Brain microvascular endothelial cell (primary cell): ENCODE measurements around the gene ABO.
"Not testable (repeated sequence)": the region's sequence is repeated elsewhere in the genome, so short reads cannot be mapped to it uniquely, and the experiment has no call there.

Source experiments
- DNase-seq: peaks from one replicate; pipeline ENCODE4 v3.0.0-alpha.2; 2020
- H3K27ac ChIP-seq: fragments of 250-450 bp; sonication (Bioruptor Pico); 2 replicates; pipeline ENCODE4 v1.5.1; 2020; ENCODE audit warnings: mild to moderate bottlenecking, moderate library complexity
- H3K27me3 ChIP-seq: fragments of 250-450 bp; sonication (Bioruptor Pico); replicated peaks from 2 replicates; pipeline ENCODE4 v1.5.1; 2020; ENCODE audit warnings: mild to moderate bottlenecking
- H3K36me3 ChIP-seq: fragments of 250-450 bp; sonication (Bioruptor Pico); replicated peaks from 2 replicates; pipeline ENCODE4 v1.5.1; 2020; ENCODE audit warnings: mild to moderate bottlenecking
- H3K4me3 ChIP-seq: 2 replicates; pipeline ENCODE4 v1.5.1; 2011; ENCODE audit warnings: low read depth, mild to moderate bottlenecking, control low read depth, low read length, moderate library complexity
- CTCF ChIP-seq: IDR thresholded peaks from 2 replicates; pipeline ENCODE4 v1.5.1; 2011; ENCODE audit warnings: low read depth, mild to moderate bottlenecking, moderate library complexity, low read length, control low read depth, inconsistent platforms; ENCODE audit errors: missing control alignments
- in situ Hi-C: cut with HindIII; loops from 2 replicates; pipeline ENCODE4 v1.10.0; 2017; ENCODE audit warnings: low sequenced_read_pairs, low pct_ligation_motif_present

The ABO gene

GRCh38 chr9:133251773-133252172 lies 23.2 kb downstream of the ABO start:
- Histone ChIP-seq H3K27me3 (peaks cover 12% of the 10 kb centered on the region), H3K27ac (no peak overlapping the region), H3K4me3 (no peak overlapping the region), H3K36me3 (no peaks in the 10 kb centered on the region)
- in situ Hi-C loops, result no loop called here
- DNase-seq, result no peak
- no peak for TF ChIP-seq CTCF

GRCh38 chr9:133251221-133251620 lies 23.8 kb downstream of the ABO start:
- not testable (repeated sequence) for DNase-seq, H3K27ac ChIP-seq

DNA sequence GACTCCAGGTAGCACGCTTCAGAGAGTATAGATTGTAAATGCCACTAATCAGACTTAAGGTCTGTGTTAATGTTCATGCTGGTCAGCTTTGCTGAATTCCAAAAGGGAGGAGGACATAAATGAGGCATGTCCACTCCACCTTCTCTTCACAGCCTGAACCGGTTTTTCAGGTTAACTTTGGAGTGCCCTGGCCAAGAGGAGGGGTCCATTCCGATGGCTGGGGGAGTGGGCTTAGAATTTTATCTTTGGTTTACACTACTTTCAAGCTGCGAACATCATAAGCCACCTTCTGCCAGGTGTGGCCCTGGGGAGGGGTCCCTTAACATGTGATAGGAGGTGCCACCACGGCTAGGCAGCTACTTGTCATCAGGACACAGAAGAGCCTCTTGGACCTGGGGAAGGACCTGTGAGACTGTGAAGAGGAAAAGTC lies 24.2 kb downstream of the ABO start:
- no peak for DNase-seq
- Histone ChIP-seq H3K27me3 (peaks cover 12% of the 10 kb centered on the region), H3K4me3 (no peak overlapping the region), H3K36me3 (no peaks in the 10 kb centered on the region), H3K27ac (no peak overlapping the region)
- TF ChIP-seq CTCF, result no peak
- in situ Hi-C loops, result no loop called here

More at GRCh38 chr9:133251221-133251620, 23.8 kb downstream of the ABO start:
- H3K4me3 ChIP-seq, H3K36me3 ChIP-seq, in situ Hi-C loops: not testable (repeated sequence)
- peaks cover 12% of the 10 kb centered on the region for H3K27me3 ChIP-seq

DNA sequence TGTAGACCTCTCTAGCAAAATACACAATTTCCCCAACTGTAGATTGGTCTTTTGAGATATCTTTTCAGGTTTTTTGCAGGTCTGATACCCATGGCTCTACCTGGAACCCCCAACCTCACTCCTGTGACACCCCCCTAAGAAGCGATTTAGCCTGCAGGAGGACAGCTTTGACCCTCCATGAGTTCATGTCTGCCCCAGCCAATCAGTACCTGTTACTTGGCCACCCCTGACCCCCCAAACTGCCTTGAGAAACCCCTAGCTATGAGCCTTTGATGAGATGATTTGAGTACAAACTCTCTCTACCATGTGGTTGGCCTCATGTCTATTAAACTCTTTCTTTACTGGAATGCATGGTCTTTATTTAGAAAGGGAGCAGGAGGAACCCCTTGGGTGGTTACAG lies 25.7 kb downstream of the ABO start:
- H3K27me3 ChIP-seq, result peaks cover 12% of the 10 kb centered on the region
- no peak overlapping the region for H3K27ac ChIP-seq
- in situ Hi-C loops, result no loop called here
- no peak for DNase-seq
- TF ChIP-seq CTCF, result no peak
- no peak overlapping the region for H3K4me3 ChIP-seq
- no peaks in the 10 kb centered on the region for H3K36me3 ChIP-seq

- Histone ChIP-seq H3K4me3 (no peak overlapping the region), H3K27me3 (peaks cover 12% of the 10 kb centered on the region), H3K27ac (no peak overlapping the region), H3K36me3 (no peaks in the 10 kb centered on the region)
- in situ Hi-C loops, result no loop called here
- no peak for DNase-seq
- no peak for TF ChIP-seq CTCF
These were observed 26.2 kb downstream of the ABO start for GRCh38 chr9:133248726-133249295.

DNA sequence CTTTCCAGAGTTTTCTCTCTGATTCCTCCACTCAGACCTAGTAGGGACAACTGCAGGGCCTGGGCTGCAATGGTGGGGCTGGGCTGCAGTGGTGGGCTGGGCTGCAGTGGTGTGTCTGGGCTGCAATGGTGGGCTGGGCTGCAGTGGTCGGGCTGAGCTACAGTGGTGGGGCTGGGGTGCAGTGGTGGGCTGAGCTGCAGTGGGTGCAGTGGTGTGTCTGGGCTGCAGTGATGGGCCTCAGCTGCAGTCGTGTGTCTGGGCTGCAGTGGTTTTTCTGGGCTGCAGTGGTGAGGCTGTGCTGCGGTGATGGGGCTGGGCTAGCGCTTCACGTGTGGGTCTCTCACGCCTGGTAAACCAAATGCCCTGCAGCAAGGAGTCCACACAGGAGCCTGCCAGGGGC lies 27.4 kb downstream of the ABO start:
- TF ChIP-seq CTCF, result no peak
- no peak for DNase-seq
- Histone ChIP-seq H3K36me3 (no peaks in the 10 kb centered on the region), H3K4me3 (no peak overlapping the region), H3K27me3 (peaks cover 12% of the 10 kb centered on the region), H3K27ac (no peak overlapping the region)
- in situ Hi-C loops, result no loop called here
